ENCODE data around the gene GPRIN2.
"Not testable (repeated sequence)": the region's sequence is repeated elsewhere in the genome, so short reads cannot be mapped to it uniquely, and the experiment has no call there.

The GPRIN2 gene

DNA sequence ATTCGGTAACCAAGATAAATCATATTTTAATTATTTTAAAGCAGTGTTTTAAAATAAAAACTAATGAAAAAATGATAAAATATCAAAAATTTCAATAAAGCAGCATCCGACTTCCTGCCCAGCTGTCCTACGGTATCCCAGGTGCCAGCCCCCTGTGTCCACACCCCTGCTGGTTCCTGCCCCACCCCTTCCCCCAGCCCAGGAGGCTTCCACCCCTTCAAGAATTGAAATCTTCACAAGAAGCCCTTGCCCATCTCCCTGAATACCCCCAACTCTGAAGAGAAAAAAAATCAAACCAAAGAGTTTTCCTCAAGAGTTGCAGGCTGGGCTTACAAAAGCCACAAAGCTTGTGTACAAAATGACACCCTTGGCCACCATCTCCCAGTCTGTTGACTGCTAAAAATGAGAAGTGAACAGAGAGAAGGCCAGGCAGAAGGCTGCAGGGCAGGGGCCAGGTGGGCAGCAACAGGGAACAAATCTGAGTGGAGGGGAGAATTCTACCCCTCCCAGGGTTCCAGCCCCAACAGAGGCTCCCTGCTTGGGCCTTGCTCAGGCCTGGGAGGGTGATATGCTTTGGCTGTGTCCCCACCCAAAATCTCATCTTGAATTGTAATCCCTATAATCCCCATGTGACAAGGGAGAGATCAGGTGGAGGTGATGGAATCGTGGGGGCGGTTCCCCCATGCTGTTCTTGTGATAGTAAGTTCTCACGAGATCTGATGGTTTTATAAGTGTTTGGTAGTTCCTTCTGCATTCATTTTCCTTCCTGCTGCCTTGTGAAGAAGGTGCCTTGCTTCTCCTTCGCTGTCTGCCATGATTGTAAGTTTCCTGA, 14.5 kb downstream of the GPRIN2 start:
- DNase-seq, result no peak
- in situ Hi-C loops (cut with HindIII; ENCODE audit: low pct_ligation_motif_present, low pct_unique_long_range_greater_than_20kb, low sequenced_read_pairs), result loop anchor here (25.0 kb wide), 1 partner anchor 895 kb away; no protein-coding TSS in a partner anchor

DNA sequence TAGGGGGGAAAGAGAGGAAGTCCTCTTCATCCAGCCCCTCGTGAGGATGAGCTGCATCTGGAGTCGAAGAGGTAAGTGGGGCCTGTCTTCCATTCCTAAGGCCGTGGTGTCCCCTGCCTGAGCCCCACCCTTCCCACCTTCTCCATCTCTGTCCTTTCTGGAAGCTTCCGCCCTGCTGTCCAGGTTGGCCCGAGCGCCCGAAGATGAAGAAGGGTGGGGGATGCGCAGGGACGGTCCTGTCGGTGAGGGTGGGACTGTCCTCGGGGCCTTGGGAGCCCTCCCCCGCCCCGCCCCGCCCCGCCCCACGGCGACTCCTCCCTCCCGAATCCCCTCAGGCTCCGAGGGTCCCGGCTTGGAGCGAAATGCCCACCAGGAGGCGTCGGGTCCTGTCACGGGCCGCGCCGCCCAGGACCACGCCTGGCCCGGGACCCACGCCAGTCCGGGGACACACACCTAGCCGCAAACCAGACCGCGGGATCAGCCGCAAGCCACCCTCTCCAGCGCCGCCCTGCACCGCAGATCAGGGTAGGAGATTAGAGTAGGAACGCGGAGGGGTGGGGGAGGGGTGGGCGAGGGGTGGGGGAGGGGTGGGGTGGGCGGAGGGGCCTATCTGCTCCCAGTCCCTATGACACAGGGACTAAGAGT, 15.3 kb downstream of the GPRIN2 start:
- peak; percentile 33 for DNase-seq
- in situ Hi-C loops (cut with HindIII; ENCODE audit: low pct_ligation_motif_present, low pct_unique_long_range_greater_than_20kb, low sequenced_read_pairs), result loop anchor here (25.0 kb wide), 1 partner anchor 896 kb away; no protein-coding TSS in a partner anchor

DNA sequence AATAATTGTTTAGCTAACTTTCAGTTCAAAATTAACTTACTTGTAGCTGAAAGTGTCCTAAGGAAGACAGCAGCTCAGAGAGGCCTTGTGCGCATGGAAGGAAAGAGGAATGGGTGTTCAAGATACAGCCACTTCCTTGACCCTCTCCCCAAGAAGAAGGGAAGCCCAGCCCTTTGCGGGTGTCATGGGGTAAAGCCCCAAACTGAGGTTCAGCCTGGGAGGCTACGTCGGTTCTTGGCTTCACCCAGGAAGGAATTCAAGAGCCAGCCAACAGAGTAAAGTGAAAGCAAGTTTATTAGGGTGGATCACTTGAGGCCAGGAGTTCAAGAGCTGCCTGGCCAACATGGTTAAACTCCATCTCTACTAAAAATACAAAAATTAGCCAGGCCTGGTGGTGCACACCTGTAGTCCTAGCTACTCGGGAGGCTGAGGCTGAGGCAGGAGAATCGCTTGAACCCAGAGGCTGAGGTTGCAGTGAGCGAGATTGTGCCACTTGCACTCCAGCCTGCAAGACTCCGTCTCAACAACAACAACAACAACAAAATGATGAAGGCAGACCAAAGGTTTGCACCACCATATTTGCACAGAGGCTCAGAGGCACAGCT, 15.9 kb downstream of the GPRIN2 start:
- in situ Hi-C loops (cut with HindIII; ENCODE audit: low pct_ligation_motif_present, low pct_unique_long_range_greater_than_20kb, low sequenced_read_pairs), result loop anchor here (25.0 kb wide), 1 partner anchor 897 kb away; no protein-coding TSS in a partner anchor
- no peak for DNase-seq

DNA sequence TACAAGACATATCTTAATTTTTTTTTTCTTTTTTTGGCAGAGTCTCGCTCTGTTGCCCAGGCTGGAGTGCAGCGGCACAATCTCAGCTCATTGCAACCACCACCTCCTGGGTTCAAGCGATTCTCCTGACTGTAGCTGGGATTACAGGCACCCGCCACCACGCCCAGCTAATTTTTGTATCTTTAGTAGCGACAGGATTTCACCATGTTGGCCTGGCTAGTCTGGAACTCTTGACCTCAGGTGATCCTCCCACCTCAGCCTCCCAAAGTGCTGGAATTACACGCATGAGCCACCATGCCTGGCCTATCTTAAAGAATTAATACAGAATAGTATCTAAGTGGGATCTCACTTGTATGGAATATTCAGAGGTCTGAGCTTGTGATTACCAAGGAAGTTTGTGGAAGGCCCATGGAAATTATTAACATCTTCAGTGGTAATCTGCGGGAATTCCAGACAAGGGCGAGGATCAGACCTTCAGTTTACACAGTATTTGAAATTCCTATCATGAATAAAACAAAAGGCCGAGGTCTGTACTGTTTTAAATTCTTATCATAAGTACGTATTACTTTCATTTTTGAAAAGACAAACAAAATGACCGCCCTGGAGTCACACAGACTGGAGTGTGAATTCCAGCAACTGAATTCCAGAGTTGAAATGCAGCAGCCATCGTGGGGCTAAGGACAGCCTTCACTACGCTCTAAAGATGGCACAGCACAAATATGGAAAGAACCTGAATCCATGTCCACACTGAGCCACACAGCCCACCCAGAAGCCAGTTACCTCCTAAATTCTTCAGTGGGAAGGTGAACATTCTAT, 16.7 kb downstream of the GPRIN2 start:
- in situ Hi-C loops (cut with HindIII; ENCODE audit: low pct_ligation_motif_present, low pct_unique_long_range_greater_than_20kb, low sequenced_read_pairs), result loop anchor here (25.0 kb wide), 1 partner anchor 897 kb away; no protein-coding TSS in a partner anchor
- peak; percentile 82 for DNase-seq

DNA sequence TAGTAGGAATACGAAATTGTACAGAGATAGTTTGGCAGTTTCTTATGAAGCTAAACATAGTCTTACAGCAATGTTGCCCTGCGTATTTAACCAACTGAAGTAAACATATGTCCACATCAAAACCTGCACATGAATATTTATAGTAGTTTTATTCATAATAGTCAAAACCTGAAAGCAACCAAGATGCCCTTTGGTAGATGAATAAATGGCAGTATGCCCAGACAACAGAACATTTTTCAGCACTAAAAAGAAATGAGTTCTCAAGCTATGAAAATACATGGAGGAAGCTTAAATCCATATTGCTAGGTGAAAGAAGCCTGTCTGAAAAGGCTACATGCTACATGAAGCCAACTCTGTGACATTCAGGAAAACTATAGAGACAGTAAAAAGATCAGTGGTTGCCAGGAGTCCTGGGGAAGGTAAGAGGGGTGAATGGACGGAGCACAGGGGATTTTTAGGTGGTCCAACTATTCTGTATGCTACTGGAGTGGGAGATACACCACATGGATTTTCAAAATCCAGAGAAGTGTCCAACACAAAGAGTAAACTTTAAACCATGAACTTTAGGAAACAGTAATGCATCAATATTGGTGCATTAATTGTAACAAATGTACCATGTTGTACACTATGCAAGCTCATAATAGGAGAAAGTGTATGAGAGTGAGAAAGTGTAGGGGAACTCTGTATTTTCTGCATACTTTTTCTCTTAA, 17.6 kb downstream of the GPRIN2 start:
- in situ Hi-C loops (cut with HindIII; ENCODE audit: low pct_ligation_motif_present, low pct_unique_long_range_greater_than_20kb, low sequenced_read_pairs), result loop anchor here (25.0 kb wide), 1 partner anchor 898 kb away; no protein-coding TSS in a partner anchor

DNA sequence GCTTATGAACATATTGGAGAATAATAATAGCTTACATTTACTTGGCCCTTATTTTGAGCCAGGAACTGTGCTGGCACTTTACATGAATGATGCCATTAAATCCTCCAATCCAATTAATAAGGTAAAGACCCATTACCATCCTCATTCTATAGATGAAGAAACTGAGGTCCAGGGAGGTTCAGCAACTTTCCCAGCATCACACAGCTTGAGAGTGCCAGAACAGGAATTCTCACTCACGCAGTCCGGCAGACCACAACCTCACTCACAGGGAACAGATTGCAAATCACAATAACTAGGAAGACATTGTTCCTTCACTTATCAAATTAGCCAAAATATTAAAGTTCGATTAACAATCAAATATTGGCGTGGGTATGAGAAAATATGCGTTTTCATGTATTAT, 18.3 kb downstream of the GPRIN2 start:
- DNase-seq, result no peak
- in situ Hi-C loops (cut with HindIII; ENCODE audit: low pct_ligation_motif_present, low pct_unique_long_range_greater_than_20kb, low sequenced_read_pairs), result loop anchor here (25.0 kb wide), 1 partner anchor 899 kb away; no protein-coding TSS in a partner anchor

More for the DNA sequence above, 17.6 kb downstream of the GPRIN2 start:
- no peak for DNase-seq

DNA sequence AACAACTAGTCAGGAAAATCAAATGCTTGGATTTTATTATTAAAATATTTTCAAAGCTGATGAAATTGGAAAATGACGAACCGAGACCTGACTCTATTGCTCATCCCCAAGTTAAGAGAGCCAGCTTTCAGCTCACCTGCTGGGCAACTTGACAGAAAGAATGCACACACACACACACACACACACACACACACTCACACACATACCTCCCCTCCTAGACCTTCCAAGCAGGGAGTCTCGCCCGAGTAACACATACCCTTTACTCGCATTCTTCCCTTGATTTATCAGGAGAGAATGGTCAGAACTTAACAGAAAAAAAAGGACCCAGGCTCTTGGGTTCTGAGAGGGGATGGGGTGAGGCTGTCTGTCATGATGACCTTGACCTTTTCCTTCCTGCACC, 19.1 kb downstream of the GPRIN2 start:
- DNase-seq, result no peak
- in situ Hi-C loops (cut with HindIII; ENCODE audit: low pct_ligation_motif_present, low pct_unique_long_range_greater_than_20kb, low sequenced_read_pairs), result loop anchor here (25.0 kb wide), 1 partner anchor 900 kb away; no protein-coding TSS in a partner anchor

DNA sequence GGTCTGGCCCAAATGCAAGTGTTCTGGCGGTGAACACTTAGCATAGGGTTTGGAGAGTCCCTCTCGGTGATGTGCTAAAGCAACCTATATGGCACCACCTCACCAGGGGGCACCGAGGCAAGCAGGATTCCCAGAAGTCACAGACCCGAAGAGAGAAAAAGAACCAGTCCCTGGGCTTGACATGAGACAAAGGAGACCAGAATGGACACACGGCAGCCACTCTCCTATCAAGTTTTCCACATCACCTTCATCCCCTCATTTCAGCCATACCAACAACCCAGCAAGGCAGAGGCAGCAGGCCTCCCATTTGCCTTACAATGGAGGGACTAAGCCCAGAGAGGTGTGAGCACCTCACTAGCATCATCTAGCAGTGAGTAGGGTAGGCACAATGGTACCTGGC, 19.7 kb downstream of the GPRIN2 start:
- DNase-seq, result no peak
- in situ Hi-C loops (cut with HindIII; ENCODE audit: low pct_ligation_motif_present, low pct_unique_long_range_greater_than_20kb, low sequenced_read_pairs), result loop anchor here (25.0 kb wide), 1 partner anchor 901 kb away; no protein-coding TSS in a partner anchor

DNA sequence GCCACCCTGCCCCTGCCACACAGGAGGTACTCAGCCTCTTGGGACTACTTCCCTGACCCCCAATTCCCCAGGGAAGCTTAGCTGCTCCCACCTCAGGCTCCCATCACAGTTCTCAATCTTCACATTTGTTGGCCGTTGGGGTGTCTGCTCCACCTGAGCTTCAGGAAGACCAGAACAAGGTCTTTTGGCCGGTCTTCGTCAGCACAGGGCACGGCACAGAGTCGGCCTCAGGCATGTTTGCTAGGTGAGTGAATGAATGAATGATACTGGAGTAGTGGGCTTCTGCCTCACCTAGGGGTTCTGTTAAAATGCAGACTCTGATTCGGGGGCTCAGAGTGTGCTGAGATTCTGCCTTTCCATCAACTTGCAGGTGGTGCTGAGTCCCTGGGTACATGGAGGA, 20.3 kb downstream of the GPRIN2 start:
- in situ Hi-C loops (cut with HindIII; ENCODE audit: low pct_ligation_motif_present, low pct_unique_long_range_greater_than_20kb, low sequenced_read_pairs), result loop anchor here (25.0 kb wide), 1 partner anchor 901 kb away; no protein-coding TSS in a partner anchor
- no peak for DNase-seq

DNA sequence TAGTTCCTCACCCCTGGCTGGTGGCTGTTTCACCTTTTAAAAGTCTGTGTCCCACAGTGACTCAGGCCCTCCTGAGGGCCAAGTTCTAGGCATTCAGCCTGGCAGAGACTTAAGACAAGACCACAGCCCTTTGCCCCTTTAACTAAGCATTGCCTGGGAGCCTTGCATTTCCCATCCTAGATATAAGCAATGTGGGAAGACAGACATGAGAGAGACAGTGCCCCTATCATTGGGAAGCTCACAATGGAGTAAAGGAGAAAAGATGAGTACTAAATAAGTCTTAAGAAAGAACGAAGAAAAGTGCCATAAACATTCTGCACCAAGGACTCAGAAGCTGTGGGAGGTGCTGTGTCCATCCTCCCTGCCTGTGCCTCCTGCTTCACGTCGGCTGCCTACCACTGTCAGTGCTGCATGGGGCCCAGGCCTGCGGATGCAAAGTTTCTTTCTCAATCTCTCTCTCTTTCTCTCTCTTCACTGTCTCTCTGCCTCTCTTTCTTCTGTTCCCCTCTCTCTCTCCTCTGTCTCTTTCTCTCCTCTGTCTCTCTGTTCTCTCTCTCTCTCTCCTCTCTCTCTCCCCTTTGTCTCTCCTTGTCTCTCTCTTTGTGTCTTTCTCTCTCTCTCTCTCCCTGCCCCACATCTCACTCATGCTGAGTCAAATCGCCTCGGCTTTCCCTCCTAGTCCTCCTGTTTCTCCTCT, 21.5 kb downstream of the GPRIN2 start:
- no peak for DNase-seq
- in situ Hi-C loops (cut with HindIII; ENCODE audit: low pct_ligation_motif_present, low pct_unique_long_range_greater_than_20kb, low sequenced_read_pairs), result loop anchor here (25.0 kb wide), 1 partner anchor 902 kb away; no protein-coding TSS in a partner anchor

DNA sequence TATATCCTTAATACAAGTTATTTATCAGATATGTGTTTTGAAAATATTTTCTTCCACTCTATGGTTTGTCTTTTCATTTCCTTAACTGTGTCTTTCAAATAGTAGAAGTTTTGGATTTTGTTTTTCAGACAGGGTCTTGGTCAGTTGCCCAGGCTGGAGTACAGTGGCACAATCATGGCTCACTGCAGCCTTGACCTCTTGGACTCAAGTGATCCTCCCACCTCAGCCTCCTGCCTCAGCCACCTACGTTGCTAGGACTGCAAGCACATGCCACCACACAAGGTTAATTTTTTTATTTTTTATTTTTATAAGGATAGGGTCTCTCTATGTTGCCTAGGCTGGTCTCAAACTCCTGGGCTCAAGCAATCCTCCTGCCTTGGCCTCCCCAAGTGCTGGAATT, 24.2 kb downstream of the GPRIN2 start:
- in situ Hi-C loops (cut with HindIII; ENCODE audit: low pct_ligation_motif_present, low pct_unique_long_range_greater_than_20kb, low sequenced_read_pairs), result loop anchor here (25.0 kb wide), 1 partner anchor 905 kb away; no protein-coding TSS in a partner anchor
- DNase-seq, result not testable (repeated sequence)

DNA sequence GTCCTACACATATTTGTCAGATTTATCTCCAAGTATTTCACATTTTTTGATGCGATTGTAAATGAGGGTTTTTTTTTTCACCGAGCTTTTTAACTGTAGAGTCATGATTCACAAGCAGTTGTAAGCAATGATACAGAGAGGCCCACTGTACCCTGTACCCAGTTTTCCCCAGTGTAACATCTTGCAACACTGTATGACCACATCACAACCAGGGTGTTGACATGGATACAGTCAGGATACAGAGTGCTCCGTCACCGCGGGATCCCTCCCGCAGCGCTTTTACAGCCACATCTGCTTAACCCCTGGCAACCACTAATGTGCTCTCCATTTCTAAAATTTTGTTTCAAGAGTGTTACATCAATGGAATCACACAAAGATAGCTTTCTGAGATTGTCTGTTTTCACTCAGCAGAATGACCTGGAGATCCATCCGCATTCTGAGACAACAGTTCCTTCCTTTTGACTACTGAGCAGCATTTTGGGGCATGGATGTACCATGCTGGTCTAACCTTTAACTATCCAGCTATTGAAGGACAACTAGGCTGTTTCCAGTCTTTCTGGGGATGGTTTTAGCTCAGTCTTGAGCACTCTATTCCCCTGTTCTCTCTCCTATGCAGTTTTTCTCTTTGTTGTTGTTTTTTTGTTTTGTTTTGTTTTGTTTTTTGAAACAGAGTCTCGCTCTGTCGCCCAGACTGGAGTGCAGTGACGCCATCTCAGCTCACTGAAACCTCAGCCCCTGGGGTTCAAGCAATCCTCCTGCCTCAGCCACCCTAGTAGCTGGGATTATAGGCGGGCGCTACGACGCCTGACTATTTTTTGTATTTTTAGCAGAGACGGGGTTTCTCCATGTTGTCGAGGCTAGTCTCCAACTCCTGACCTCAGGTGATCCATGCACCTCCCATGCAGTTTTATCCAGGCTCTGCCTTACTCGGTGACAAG, 25.9 kb downstream of the GPRIN2 start:
- DNase-seq, result no peak
- in situ Hi-C loops (cut with HindIII; ENCODE audit: low pct_ligation_motif_present, low pct_unique_long_range_greater_than_20kb, low sequenced_read_pairs), result loop anchor here (25.0 kb wide), 1 partner anchor 907 kb away; no protein-coding TSS in a partner anchor

DNA sequence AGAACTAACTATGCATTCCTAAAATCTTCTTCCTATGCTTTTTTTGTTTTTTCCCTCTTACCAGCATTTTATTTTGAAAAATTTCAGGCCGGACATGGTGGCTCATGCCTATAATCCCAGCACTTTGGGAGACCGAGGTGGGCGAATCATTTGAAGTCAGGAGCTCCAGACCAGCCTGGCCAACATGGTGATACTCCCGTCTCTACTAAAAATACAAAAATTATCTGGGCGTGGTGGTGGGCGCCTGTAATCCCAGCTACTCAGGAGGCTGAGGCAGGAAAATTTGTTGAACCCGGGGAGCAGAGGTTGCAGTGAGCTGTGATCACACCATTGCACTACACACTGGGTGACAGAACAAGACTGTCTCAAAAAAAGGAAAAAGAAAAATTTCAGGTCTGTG, 26.7 kb downstream of the GPRIN2 start:
- DNase-seq, result not testable (repeated sequence)
- in situ Hi-C loops (cut with HindIII; ENCODE audit: low pct_ligation_motif_present, low pct_unique_long_range_greater_than_20kb, low sequenced_read_pairs), result loop anchor here (25.0 kb wide), 1 partner anchor 908 kb away; no protein-coding TSS in a partner anchor

DNA sequence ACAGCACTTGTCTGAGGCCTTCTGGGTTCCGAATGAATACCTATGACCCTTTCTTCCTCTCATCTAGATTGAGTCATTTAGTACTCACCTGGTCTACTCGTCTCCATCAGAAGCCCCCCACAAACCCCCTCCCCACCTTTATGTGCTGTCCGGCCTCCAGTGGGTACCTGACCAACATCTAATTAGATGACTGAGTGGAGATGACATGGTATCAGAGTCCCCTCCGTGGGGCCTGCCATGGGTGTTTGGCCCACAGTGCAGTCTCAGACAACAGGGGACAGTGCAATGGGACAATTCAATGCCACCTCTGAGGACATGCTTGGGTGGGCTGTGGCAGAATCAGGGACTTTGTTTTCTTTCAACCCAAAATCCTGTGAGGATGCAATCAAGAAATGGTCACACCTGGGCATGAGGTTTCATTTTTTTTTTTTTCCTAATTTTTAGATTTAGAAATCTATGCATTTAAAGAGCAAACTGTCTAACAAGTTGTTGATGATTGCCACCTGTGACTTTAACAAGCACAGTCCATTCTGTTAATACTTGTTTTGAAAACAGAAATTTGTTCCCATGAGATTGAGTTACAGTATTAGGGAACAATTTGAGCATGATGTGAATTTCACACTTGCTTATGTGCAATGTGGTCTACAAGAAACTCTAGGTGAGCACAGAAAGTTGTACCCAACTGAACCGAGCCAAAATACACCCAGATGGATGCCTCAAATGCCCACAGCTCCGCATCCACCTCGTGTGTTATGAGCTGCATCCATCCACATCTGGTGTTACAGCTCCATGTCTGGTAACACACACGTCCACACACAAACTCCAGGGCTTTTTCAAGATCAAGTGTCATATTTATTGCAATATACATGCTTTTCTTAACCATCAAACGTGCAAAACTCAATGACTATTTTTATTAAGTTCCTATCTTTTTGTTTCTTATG, 27.5 kb downstream of the GPRIN2 start:
- in situ Hi-C loops (cut with HindIII; ENCODE audit: low pct_ligation_motif_present, low pct_unique_long_range_greater_than_20kb, low sequenced_read_pairs), result loop anchor here (25.0 kb wide), 1 partner anchor 908 kb away; no protein-coding TSS in a partner anchor
- DNase-seq, result no peak

All from ACHN (cell line).